Stomach (tissue), 4 donors: Measurements from ENCODE around the gene ZNF831.

Experiments
- EP300 ChIP-seq: sonication (generic); formaldehyde crosslinking; IDR thresholded peaks from one replicate; pipeline ENCODE4 v1.6.1; 2017; ENCODE audit warnings: antibody characterized with exemption
- POLR2A ChIP-seq, 4 donors: fragments of 450-650 bp; IDR thresholded peaks; one replicate each; pipeline ENCODE4 v1.6.1; 2016; ENCODE audit warnings: antibody characterized with exemption in 4 of 4, control low read depth in 2 of 4, mild to moderate bottlenecking in 1 of 4, moderate library complexity in 1 of 4
- POLR2AphosphoS5 ChIP-seq, 3 donors: sonication (generic); formaldehyde crosslinking; IDR thresholded peaks; one replicate each; pipeline ENCODE4 v1.6.1; 2016; ENCODE audit warnings: antibody characterized with exemption in 3 of 3
- TF ChIP-seq, protein P1 (sequence below), 7 experiments: fragments of 450-650 bp in 4 of 7; fragments of 200-600 bp in 3 of 7; sonication (generic) in 3 of 7; IDR thresholded peaks; one replicate each; pipeline ENCODE4 v1.5.1; 2016 to 2019; ENCODE audit warnings: antibody characterized with exemption in 7 of 7, control low read depth in 2 of 7, mild to moderate bottlenecking in 1 of 7

DNA sequence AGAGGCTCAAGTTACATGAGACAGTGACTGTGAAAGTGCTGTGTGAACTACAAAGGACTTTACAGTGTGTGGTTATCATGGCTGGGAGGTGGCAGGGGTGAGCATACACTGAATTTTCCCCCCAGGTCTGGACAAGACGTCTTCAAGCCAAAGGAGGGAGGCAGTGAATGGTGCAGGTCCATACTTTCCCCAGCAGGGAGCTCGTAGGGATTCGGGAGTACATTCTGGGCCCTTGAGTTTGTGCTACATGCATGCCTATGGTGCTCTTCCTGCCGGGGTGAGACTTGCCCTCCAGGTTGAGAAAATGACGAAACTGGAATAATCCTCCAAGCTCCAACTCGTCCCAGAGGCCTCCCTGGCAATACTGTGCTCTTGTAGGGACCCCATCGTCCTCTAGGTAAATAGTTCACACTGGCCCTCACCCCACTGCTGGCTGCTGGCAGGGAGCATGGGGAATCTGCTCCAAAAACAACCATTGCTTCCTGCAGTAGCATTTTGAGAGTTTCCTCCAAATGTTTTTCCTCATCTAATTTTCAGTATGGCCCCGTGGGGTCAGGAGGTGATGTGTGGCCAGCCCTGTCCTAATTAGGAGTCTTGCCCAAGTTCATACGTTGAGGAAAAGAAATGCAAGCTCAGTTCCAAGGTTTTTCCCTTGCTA, 57.6 kb downstream of the ZNF831 start:
- TF ChIP-seq, protein P1, sequence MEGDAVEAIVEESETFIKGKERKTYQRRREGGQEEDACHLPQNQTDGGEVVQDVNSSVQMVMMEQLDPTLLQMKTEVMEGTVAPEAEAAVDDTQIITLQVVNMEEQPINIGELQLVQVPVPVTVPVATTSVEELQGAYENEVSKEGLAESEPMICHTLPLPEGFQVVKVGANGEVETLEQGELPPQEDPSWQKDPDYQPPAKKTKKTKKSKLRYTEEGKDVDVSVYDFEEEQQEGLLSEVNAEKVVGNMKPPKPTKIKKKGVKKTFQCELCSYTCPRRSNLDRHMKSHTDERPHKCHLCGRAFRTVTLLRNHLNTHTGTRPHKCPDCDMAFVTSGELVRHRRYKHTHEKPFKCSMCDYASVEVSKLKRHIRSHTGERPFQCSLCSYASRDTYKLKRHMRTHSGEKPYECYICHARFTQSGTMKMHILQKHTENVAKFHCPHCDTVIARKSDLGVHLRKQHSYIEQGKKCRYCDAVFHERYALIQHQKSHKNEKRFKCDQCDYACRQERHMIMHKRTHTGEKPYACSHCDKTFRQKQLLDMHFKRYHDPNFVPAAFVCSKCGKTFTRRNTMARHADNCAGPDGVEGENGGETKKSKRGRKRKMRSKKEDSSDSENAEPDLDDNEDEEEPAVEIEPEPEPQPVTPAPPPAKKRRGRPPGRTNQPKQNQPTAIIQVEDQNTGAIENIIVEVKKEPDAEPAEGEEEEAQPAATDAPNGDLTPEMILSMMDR (IDR thresholded peaks at IDR 0.05) = no peak
- TF ChIP-seq POLR2A (IDR thresholded peaks at IDR 0.05) (no peak), EP300 (no peak), POLR2AphosphoS5 (IDR thresholded peaks at IDR 0.05) (no peak)
